ENCODE results near the gene TTI1.

GRCh38 chr20:38033330-38034107 lies at the start of gene TTI1, which contains the start of gene RPRD1B:
- no peak for TF ChIP-seq JUNB (CRISPR knock-in tag; conservative IDR thresholded peaks at IDR 0.05)
- no peak for TF ChIP-seq ATF3 (IDR thresholded peaks at IDR 0.05)
- no peak for TF ChIP-seq ATF3 (CRISPR knock-in tag; conservative IDR thresholded peaks at IDR 0.05)
- no peak for TF ChIP-seq ZNF174 (CRISPR knock-in tag; IDR thresholded peaks at IDR 0.05)
- TF ChIP-seq ZBTB2 (IDR thresholded peaks at IDR 0.05) = no peak
- TF ChIP-seq ZNF3 (CRISPR knock-in tag; IDR thresholded peaks at IDR 0.05) = no peak
- 0 out of 2 replicates have a peak, but pooled peaks have one; percentile 54 for TF ChIP-seq ZNF175 (CRISPR knock-in tag; IDR thresholded peaks at IDR 0.05; ENCODE audit: low read depth)
- TF ChIP-seq KAT8 (IDR thresholded peaks at IDR 0.05; ENCODE audit: low read depth) = 0 out of 2 replicates have a peak, but pooled peaks have one; percentile 40
- peak; percentile 84 for TF ChIP-seq ZFX (CRISPR knock-in tag; IDR thresholded peaks at IDR 0.05)
- no peak for TF ChIP-seq ZNF766 (CRISPR knock-in tag; conservative IDR thresholded peaks at IDR 0.05)
- no peak for TF ChIP-seq CEBPB (tag; IDR thresholded peaks at IDR 0.05)
- no peak for TF ChIP-seq ATF4 (CRISPR knock-in tag; IDR thresholded peaks at IDR 0.05)
- 0 out of 6 replicates have a peak, but pooled peaks of 1 of the 3 experiments have one; percentile 5 for TF ChIP-seq CTCF (IDR thresholded peaks at IDR 0.05 in 2 of 3, conservative IDR thresholded peaks at IDR 0.05 in 1 of 3; ENCODE audit: insufficient read depth in 2 of 3, low read depth in 1 of 3, low read length in 3 of 3)
